ENCODE results near the gene PCDH9. TPM values are rescaled to one million over a fixed set of nuclear protein-coding genes. Genes with fewer than 3 reads are reported as not detected.

Gene PCDH9
- polyA plus RNA-seq, 1 of the 3 experiments (the other 2 are of a cell fraction): 1.3 TPM

GRCh38 chr13:67258482-67258881 lies 28.3 kb upstream of the PCDH9 start:
- H2AFZ ChIP-seq (ENCODE audit: low read depth): no peak overlapping the region
- H3K27ac ChIP-seq (ENCODE audit: low read depth in 2 of 2, low read length in 1 of 2): no peak overlapping the region
- CTCF ChIA-PET: no interaction called here

DNA sequence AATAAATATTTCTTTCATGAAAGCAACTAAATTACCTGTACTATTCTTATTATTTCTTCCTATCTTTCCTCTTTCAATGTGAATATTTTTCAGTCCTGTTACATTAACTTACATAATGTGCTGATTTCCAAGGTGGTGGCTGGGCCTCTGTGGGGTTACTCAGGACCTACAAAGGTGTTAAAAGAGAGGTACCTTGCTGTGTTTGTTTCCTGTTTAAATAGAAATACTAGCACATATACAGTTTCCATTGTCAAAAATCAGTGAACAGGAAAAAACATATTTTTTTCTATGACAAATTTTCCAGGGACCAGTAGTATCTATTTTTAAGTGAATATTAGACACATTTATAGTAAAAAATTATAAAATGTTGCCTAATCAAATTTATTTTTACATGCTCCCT lies 8.7 kb upstream of the PCDH9 start:
- DNase-seq: no peak
- Histone ChIP-seq H3K9me2 (no peaks in the 10 kb centered on the region), H3K9ac (no peak overlapping the region), H2AFZ (ENCODE audit: low read depth) (peak overlapping the region; percentile 29; the same call in 1 of the 2 replicates), H3K4me1 (ENCODE audit: control insufficient read depth in 1 of 2, insufficient read depth in 2 of 2, low read depth in 1 of 2, low read length in 1 of 2) (peaks cover 0 to 10% of the 10 kb centered on the region in 2 experiments; a peak in 1 of 4 replicates), H3F3A (replicated peaks; ENCODE audit: insufficient read depth) (no peaks in the 10 kb centered on the region), H3K36me3 (replicated peaks in 1 of 2; ENCODE audit: control insufficient read depth in 1 of 2, insufficient read depth in 2 of 2, low read length in 1 of 2) (no peaks in the 10 kb centered on the region), H3K79me2 (ENCODE audit: insufficient read depth) (no peaks in the 10 kb centered on the region), H3K4me2 (no peak overlapping the region), H3K4me3 (ENCODE audit: low read depth in 2 of 2, low read length in 1 of 2) (no peak overlapping the region), H3K9me3 (no peaks in the 10 kb centered on the region), H3K27me3 (ENCODE audit: insufficient read depth) (no peaks in the 10 kb centered on the region), H4K20me1 (ENCODE audit: insufficient read depth) (no peaks in the 10 kb centered on the region), H3K27ac (ENCODE audit: low read depth in 2 of 2, low read length in 1 of 2) (no peak overlapping the region)
- CTCF ChIA-PET: interaction anchor here (0.6 to 2.1 kb wide), 8 partner anchors 8 to 549 kb away, joined by 3 to 12 read pairs (median 6); partner anchors contain the start of gene PCDH9
- POLR2A ChIA-PET: no interaction called here
- TF ChIP-seq CHD2 (IDR thresholded peaks at IDR 0.05; ENCODE audit: low read length, partially characterized antibody) (no peak), POLR2AphosphoS5 (IDR thresholded peaks at IDR 0.05; ENCODE audit: low read depth, low read length) (no peak), REST (IDR thresholded peaks at IDR 0.05; ENCODE audit: low read depth, low read length) (no peak), PBX3 (IDR thresholded peaks at IDR 0.05) (no peak), GATA2 (CRISPR knock-in tag; IDR thresholded peaks at IDR 0.05) (no peak)

More at GRCh38 chr13:67258482-67258881, 28.3 kb upstream of the PCDH9 start:
- no peaks in the 10 kb centered on the region for H3K79me2 ChIP-seq (ENCODE audit: insufficient read depth)
- no peak overlapping the region for H3K9ac ChIP-seq
- POLR2A ChIA-PET: no interaction called here
- H3K4me3 ChIP-seq (ENCODE audit: low read depth in 2 of 2, low read length in 1 of 2): no peak overlapping the region
- no peak for TF ChIP-seq GATA2 (CRISPR knock-in tag; IDR thresholded peaks at IDR 0.05)
- TF ChIP-seq FOXJ3 (CRISPR knock-in tag; IDR thresholded peaks at IDR 0.05): no peak
- TF ChIP-seq NRF1 (IDR thresholded peaks at IDR 0.05; ENCODE audit: low read depth, low read length): no peak
- TF ChIP-seq, protein P1, sequence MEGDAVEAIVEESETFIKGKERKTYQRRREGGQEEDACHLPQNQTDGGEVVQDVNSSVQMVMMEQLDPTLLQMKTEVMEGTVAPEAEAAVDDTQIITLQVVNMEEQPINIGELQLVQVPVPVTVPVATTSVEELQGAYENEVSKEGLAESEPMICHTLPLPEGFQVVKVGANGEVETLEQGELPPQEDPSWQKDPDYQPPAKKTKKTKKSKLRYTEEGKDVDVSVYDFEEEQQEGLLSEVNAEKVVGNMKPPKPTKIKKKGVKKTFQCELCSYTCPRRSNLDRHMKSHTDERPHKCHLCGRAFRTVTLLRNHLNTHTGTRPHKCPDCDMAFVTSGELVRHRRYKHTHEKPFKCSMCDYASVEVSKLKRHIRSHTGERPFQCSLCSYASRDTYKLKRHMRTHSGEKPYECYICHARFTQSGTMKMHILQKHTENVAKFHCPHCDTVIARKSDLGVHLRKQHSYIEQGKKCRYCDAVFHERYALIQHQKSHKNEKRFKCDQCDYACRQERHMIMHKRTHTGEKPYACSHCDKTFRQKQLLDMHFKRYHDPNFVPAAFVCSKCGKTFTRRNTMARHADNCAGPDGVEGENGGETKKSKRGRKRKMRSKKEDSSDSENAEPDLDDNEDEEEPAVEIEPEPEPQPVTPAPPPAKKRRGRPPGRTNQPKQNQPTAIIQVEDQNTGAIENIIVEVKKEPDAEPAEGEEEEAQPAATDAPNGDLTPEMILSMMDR (IDR thresholded peaks at IDR 0.05): no peak
- TF ChIP-seq, protein P2, sequence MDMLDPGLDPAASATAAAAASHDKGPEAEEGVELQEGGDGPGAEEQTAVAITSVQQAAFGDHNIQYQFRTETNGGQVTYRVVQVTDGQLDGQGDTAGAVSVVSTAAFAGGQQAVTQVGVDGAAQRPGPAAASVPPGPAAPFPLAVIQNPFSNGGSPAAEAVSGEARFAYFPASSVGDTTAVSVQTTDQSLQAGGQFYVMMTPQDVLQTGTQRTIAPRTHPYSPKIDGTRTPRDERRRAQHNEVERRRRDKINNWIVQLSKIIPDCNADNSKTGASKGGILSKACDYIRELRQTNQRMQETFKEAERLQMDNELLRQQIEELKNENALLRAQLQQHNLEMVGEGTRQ (IDR thresholded peaks at IDR 0.05; ENCODE audit: borderline replicate concordance, low read depth, low read length): no peak
- no peak for TF ChIP-seq PBX3 (IDR thresholded peaks at IDR 0.05)
- no peak for TF ChIP-seq EP300 (IDR thresholded peaks at IDR 0.05; ENCODE audit: borderline replicate concordance in 1 of 2, low read depth in 1 of 2, low read length in 1 of 2)
- no peak for TF ChIP-seq SIN3A (IDR thresholded peaks at IDR 0.05; ENCODE audit: borderline replicate concordance, low read depth, low read length)
- TF ChIP-seq EZH2phosphoT487 (IDR thresholded peaks at IDR 0.05; ENCODE audit: borderline replicate concordance, low read depth): no peak
- TF ChIP-seq, protein P3, sequence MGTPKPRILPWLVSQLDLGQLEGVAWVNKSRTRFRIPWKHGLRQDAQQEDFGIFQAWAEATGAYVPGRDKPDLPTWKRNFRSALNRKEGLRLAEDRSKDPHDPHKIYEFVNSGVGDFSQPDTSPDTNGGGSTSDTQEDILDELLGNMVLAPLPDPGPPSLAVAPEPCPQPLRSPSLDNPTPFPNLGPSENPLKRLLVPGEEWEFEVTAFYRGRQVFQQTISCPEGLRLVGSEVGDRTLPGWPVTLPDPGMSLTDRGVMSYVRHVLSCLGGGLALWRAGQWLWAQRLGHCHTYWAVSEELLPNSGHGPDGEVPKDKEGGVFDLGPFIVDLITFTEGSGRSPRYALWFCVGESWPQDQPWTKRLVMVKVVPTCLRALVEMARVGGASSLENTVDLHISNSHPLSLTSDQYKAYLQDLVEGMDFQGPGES (IDR thresholded peaks at IDR 0.05; ENCODE audit: low read depth, low read length): no peak
- no peak for TF ChIP-seq GABPA (IDR thresholded peaks at IDR 0.05; ENCODE audit: low read depth)
- H3K36me3 ChIP-seq (replicated peaks in 1 of 2; ENCODE audit: control insufficient read depth in 1 of 2, insufficient read depth in 2 of 2, low read length in 1 of 2): no peaks in the 10 kb centered on the region
- no peaks in the 10 kb centered on the region for H3K9me3 ChIP-seq
- WGBS (ENCODE audit: low lambda C conversion rate): 70% methylated on average over 1 of the region's 1 CpG
- H3K4me2 ChIP-seq: no peak overlapping the region
- no peaks in the 10 kb centered on the region for H3F3A ChIP-seq (replicated peaks; ENCODE audit: insufficient read depth)
- no peak for DNase-seq
- no peaks in the 10 kb centered on the region for H4K20me1 ChIP-seq (ENCODE audit: insufficient read depth)
- H3K4me1 ChIP-seq (ENCODE audit: control insufficient read depth in 1 of 2, insufficient read depth in 2 of 2, low read depth in 1 of 2, low read length in 1 of 2): no peaks in the 10 kb centered on the region
- no peaks in the 10 kb centered on the region for H3K9me2 ChIP-seq
- no peaks in the 10 kb centered on the region for H3K27me3 ChIP-seq (ENCODE audit: insufficient read depth)

Data from SK-N-SH (cell line).